Heart left ventricle (tissue), 16 donors: Measurements from ENCODE around the gene F8. TPM values are rescaled to one million over a fixed set of nuclear protein-coding genes. Genes with fewer than 3 reads are reported as not detected.

ENCODE experiments used
- ATAC-seq, 4 donors: fragments of 200-7000 bp; cut with Tn5 transposase; one replicate each; pipeline ENCODE4 v1.9.1; 2020 to 2022; ENCODE audit warnings: moderate library complexity in 4 of 4, mild to moderate bottlenecking in 3 of 4, moderate number of reproducible peaks in 1 of 4
- DNase-seq, 5 donors: peaks; one replicate each; pipeline ENCODE4 v3.0.0-alpha.2; 2020
- H3K27ac ChIP-seq, 12 donors: fragments of 200-600 bp; sonication (generic) in 4 of 12; one replicate each; pipeline versions ENCODE4 v1.5.0 to v1.8.0; 2016 to 2022; ENCODE audit warnings: mild to moderate bottlenecking in 2 of 12
- H3K27me3 ChIP-seq, 9 donors: fragments of 200-600 bp; sonication (generic) in 2 of 9; one replicate each; pipeline versions ENCODE4 v1.5.1 to v1.8.0; 2016 to 2022; ENCODE audit warnings: mild to moderate bottlenecking in 3 of 9
- H3K36me3 ChIP-seq, 9 donors: fragments of 200-600 bp; sonication (generic) in 2 of 9; one replicate each; pipeline versions ENCODE4 v1.5.0 to v1.8.0; 2018 to 2022; ENCODE audit warnings: mild to moderate bottlenecking in 2 of 9
- H3K4me1 ChIP-seq, 12 donors: fragments of 200-600 bp; sonication (generic) in 4 of 12; one replicate each; pipeline versions ENCODE4 v1.5.0 to v1.8.0; 2016 to 2022; ENCODE audit warnings: mild to moderate bottlenecking in 3 of 12
- H3K4me3 ChIP-seq, 12 donors: fragments of 200-600 bp; sonication (generic) in 4 of 12; one replicate each; pipeline versions ENCODE4 v1.5.0 to v1.8.0; 2017 to 2022; ENCODE audit warnings: mild to moderate bottlenecking in 9 of 12, moderate library complexity in 4 of 12
- H3K9me3 ChIP-seq, 12 donors: fragments of 200-600 bp; sonication (generic) in 4 of 12; one replicate each; pipeline versions ENCODE4 v1.5.0 to v1.8.0; 2016 to 2022; ENCODE audit warnings: mild to moderate bottlenecking in 1 of 12
- CTCF ChIP-seq, 12 donors: fragments of 200-600 bp; sonication (generic) in 4 of 12; IDR thresholded peaks; one replicate each; pipeline versions ENCODE4 v1.5.0 to v1.8.0; 2018 to 2022; ENCODE audit warnings: antibody characterized with exemption in 12 of 12, mild to moderate bottlenecking in 5 of 12
- POLR2A ChIP-seq, 2 donors: fragments of 450-650 bp; IDR thresholded peaks; one replicate each; pipeline ENCODE4 v1.6.1; 2017; ENCODE audit warnings: antibody characterized with exemption in 2 of 2, mild to moderate bottlenecking in 2 of 2, moderate library complexity in 2 of 2
- WGBS, 4 donors: extraction: QIAGEN DNeasy Blood & Tissue Kit in 2 of 4; methylation state at CpG; one replicate each; pipeline versions ENCODE4 v1.1.5 to v1.1.7; 2013 to 2018; 5-methylcytosine and 5-hydroxymethylcytosine counted together
- intact Hi-C, 10 donors: fragments of 100-400 bp; cut with DNase I; formaldehyde crosslinking; loops; one replicate each; pipeline versions ENCODE4 v1.11.1 to v1.14.2; 2022
- polyA plus RNA-seq, 2 donors: library from polyadenylated mRNA; stranded (reverse); fragments of 200-250 nt; gene quantifications; one replicate each; pipeline ENCODE4 v1.2.3, GENCODE V29; 2013
- total RNA-seq, 9 donors: library from RNA; depleted of rRNA in 2 of 9; stranded (reverse); fragments of >200 nt in 2 of 9; fragmentation: NEBNext Ultra II Directional in 3 of 9; extraction: Animal tissue kit (Norgen Biotek cat#: 25700) in 3 of 9; gene quantifications; one replicate each; pipeline versions ENCODE4 v1.1.0 to v1.2.4, GENCODE V29; 2016 to 2023
- donor health status: ischemic (EF 13 %, LVEDD 7.1; RV severe dilation, severe dysfunction).
- donor health status: healthy with polysubstance abuse.
- donor health status: DM: no; HTN: yes; CAD: no.
- donor health status: DM: no; HTN: no; CAD: no.
- donor health status: ischemic (EF 25% LVEDD 6.9; RV normal size, moderate dysfunction).
- donor health status: ischemic (EF 25% LVEDD 5.7; RV mildly dilated, moderate dysfunction).
- donor health status: healthy.
- donor health status: DM: yes; HTN: yes; CAD: no.
- donor health status: ischemic (EF 35%, LVEDD 5.7; RV mildly dilated, moderate dysfunction).
- donor health status: nonischemic (EF 11% LVEDD 7.7; RV severe dilation, severe dysfunction).
- donor health status: DM: yes; HTN: yes; CAD: no.
- donor health status: PGD.
- donor health status: ischemic (EF 29% LVEDD 5.4; RV normal size, mild dysfunction).
- donor health status: nonischemic (EF 23%, LVEDD 6.1; RV moderate dilation, normal function).

The F8 gene
- total and polyA plus RNA-seq, 11 donors: 26.9 to 75.1 (median 44.3) TPM

- intact Hi-C loops: loop anchor here in 1 of 10 donors (10.0 kb wide), 1 partner anchor 59 kb away; no protein-coding TSS in a partner anchor
- TF ChIP-seq POLR2A (IDR thresholded peaks at IDR 0.05) (no peak), CTCF (IDR thresholded peaks at IDR 0.05) (no peak)
- Histone ChIP-seq H3K27me3 (peaks cover 0 to 11% (median 0%) of the 10 kb centered on the region in 9 donors), H3K9me3 (no peaks in the 10 kb centered on the region), H3K27ac (no peak overlapping the region), H3K4me1 (no peaks in the 10 kb centered on the region), H3K36me3 (no peaks in the 10 kb centered on the region), H3K4me3 (no peak overlapping the region)
- no peak for DNase-seq
- 64 to 72% (median 66%) methylated on average over 5 of the region's 5 CpGs for WGBS, 4 donors
- no peak for ATAC-seq
These were observed 207.2 kb downstream of the F8 start for GRCh38 chrX:154815274-154815818.

GRCh38 chrX:154813801-154814200 lies 208.7 kb downstream of the F8 start:
- Histone ChIP-seq H3K4me1 (no peaks in the 10 kb centered on the region), H3K9me3 (no peaks in the 10 kb centered on the region), H3K27ac (no peak overlapping the region), H3K4me3 (no peak overlapping the region), H3K36me3 (no peaks in the 10 kb centered on the region), H3K27me3 (peaks cover 0 to 11% (median 0%) of the 10 kb centered on the region in 9 donors)
- TF ChIP-seq POLR2A (IDR thresholded peaks at IDR 0.05): no peak
- TF ChIP-seq CTCF (IDR thresholded peaks at IDR 0.05): no peak
- intact Hi-C loops: loop anchor here in 1 of 10 donors (10.0 kb wide), 1 partner anchor 61 kb away; no protein-coding TSS in a partner anchor
- no peak for DNase-seq
- no peak for ATAC-seq
- 26 to 41% (median 35%) methylated on average over 1 of the region's 1 CpG for WGBS, 4 donors

GRCh38 chrX:154812341-154813101 lies 210.0 kb downstream of the F8 start:
- H3K4me1 ChIP-seq: no peaks in the 10 kb centered on the region
- 59 to 89% (median 70%) methylated on average over 2 of the region's 2 CpGs for WGBS, 4 donors
- TF ChIP-seq CTCF (IDR thresholded peaks at IDR 0.05) (no peak), POLR2A (IDR thresholded peaks at IDR 0.05) (no peak)
- ATAC-seq (no peak), DNase-seq (no peak)
- H3K4me3 ChIP-seq: no peak overlapping the region
- H3K36me3 ChIP-seq: no peaks in the 10 kb centered on the region
- no peak overlapping the region for H3K27ac ChIP-seq
- intact Hi-C loops: loop anchor here in 1 of 10 donors (10.0 kb wide), 1 partner anchor 62 kb away; no protein-coding TSS in a partner anchor
- peaks cover 0 to 11% (median 0%) of the 10 kb centered on the region in 9 donors for H3K27me3 ChIP-seq
- no peaks in the 10 kb centered on the region for H3K9me3 ChIP-seq

GRCh38 chrX:154809939-154810665 lies 212.4 kb downstream of the F8 start:
- no peak overlapping the region for H3K4me3 ChIP-seq
- peaks cover 0 to 5% (median 0%) of the 10 kb centered on the region in 12 donors for H3K4me1 ChIP-seq
- no peaks in the 10 kb centered on the region for H3K9me3 ChIP-seq
- ATAC-seq: no peak
- no peak for TF ChIP-seq POLR2A (IDR thresholded peaks at IDR 0.05)
- TF ChIP-seq CTCF (IDR thresholded peaks at IDR 0.05): no peak
- H3K36me3 ChIP-seq: no peaks in the 10 kb centered on the region
- H3K27ac ChIP-seq: no peak overlapping the region
- no peak for DNase-seq
- H3K27me3 ChIP-seq: peaks cover 0 to 11% (median 0%) of the 10 kb centered on the region in 9 donors
- intact Hi-C loops: loop anchor here in 1 of 10 donors (10.0 kb wide), 1 partner anchor 65 kb away; no protein-coding TSS in a partner anchor
- WGBS, 4 donors: 68 to 92% (median 86%) methylated on average over 1 of the region's 1 CpG
